ENCODE measurements around the gene OASL.
"Not testable (repeated sequence)": the region's sequence is repeated elsewhere in the genome, so short reads cannot be mapped to it uniquely, and the experiment has no call there.

OASL gene

DNA sequence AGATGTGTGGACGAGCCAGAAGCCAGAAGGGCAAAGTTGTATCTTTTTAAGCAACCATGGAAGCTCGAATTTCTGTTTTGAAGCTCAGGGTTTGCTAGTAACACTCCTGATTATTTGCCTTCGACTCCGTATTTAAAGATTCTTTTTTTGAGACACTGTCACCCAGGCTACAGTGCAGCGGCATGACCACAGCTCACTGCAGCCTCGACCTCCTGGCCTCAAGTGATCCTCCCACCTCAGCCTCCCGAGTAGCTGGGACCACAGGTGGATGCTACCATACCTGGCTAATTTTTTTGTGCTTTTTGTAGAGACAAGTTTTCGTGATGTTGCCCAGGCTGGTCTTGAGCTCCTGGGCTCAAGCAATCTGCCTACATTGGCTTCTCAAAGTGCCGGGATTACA, 18.7 kb upstream of the OASL start:
- DNase-seq: no peak

DNA sequence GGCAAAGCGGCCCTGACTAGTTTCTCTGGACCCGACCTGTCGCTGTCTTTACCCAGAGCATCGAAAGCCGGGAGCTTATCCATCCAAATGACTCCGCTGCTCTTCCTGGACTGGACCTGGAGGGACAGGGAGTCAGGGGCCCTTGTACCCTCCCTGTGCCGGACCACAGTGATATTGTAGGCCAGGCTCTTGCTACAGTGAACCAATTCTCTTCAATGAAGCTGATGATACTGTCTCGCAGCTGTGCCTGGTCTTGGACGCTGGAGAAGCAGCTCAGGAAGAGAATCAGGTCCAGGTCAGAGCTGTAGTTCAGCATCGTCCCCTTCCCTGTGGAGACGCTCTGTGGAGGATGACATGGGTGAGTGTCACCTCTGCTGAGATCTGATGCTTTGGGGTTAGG, 14.7 kb upstream of the OASL start:
- no peak for DNase-seq

- DNase-seq: no peak
Observed at GRCh38 chr12:121050725-121051124, 11.7 kb upstream of the OASL start.

- no peak for DNase-seq
Observed at GRCh38 chr12:121048442-121048841, 9.4 kb upstream of the OASL start.

DNA sequence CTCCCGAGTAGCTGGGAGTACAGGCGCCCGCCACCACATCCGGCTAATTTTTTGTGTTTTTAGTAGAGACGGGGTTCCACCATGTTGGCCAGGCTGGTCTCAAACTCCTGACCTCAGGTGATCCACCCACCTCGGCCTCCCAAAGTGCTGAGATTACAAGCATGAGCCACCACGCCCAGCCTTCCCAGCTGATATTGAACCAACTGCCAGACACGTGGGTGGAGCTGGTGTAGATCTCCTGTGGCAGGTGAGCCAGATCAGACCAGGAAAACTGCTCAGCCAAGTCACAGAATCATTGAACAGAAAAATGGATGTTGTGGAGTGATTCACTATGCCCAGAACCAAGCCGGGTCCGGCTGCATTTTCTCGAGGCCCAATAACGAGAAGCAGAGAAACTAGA, 8.4 kb upstream of the OASL start:
- DNase-seq: not testable (repeated sequence)

GRCh38 chr12:121043067-121043466, 4.0 kb upstream of the OASL start:
- no peak for DNase-seq

- no peak for DNase-seq
Observed at GRCh38 chr12:121036810-121037326, 2.2 kb downstream of the OASL start.

GRCh38 chr12:121034616-121035305, 4.3 kb downstream of the OASL start:
- DNase-seq: no peak

DNA sequence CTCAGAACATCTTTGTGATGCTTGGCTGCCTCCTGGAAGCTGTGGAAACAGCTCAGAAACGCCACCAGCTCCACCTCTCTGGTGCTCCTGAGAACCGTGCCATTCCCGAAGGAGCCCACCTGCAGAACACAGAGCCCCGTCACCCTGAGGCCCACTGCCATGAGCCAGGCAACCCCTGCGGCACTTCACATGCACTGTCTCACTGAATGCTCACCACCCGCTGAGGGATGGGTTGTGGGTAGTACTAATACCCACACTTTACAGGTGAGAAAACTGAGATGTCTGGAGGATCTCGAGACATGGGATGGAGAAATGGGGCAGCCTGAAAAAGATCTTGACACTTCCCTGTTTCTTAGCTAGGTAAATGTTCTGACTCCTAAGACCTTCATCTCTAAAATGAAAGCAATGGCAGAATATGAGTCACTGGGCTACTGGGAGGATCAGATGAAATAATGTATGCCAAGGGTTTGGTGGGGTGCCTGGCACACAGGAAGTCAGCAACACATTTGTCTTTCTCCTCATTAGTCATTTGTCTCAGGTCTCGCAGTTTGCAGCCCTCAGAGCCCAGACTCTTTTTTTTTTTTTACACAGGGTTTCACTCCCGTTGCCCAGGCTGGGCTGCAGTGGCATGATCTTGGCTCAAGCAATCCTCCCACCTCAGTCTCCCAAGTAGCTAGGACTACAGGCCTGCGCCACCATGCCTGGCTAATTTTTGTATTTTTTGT, 5.3 kb downstream of the OASL start:
- DNase-seq: no peak

- DNase-seq: no peak
Observed at GRCh38 chr12:121030576-121031212, 8.4 kb downstream of the OASL start.

DNA sequence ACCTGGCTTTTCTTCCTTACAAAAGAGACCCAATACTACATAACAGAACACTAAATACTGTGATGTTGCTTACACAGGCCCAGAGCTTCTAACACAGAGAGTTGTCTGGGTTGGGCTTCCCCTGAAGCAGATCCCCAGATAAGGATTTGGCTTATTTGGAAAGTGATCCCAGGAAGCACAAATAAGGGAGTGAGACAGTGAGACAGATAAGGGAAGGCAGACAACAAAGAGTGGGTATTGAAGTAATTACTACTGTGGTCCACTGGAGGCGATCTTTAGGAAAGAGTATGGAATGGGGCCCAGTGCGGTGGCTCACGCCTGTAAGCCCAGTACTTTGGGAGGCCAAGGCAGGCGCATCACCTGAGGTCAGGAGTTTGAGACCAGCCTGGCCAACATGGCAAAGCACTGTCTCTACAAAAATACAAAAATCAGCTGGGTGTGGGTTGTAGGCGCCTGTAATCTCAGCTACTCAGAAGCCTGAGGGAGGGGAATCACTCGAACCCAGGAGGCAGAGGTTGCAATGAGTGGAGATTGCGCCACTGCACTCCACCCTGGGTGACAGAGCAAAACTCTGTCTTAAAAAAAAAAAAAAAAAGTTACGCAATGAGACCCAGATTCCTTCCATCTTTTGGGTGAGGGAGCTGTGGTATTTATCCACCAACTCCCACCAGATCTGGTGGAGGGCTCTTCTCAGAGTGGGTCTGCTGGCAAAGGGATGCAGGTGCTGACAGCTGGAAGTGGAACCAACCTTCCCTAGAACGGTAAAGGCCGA, 12.6 kb downstream of the OASL start:
- DNase-seq: no peak

GRCh38 chr12:121025442-121026226, 13.4 kb downstream of the OASL start:
- no peak for DNase-seq

DNA sequence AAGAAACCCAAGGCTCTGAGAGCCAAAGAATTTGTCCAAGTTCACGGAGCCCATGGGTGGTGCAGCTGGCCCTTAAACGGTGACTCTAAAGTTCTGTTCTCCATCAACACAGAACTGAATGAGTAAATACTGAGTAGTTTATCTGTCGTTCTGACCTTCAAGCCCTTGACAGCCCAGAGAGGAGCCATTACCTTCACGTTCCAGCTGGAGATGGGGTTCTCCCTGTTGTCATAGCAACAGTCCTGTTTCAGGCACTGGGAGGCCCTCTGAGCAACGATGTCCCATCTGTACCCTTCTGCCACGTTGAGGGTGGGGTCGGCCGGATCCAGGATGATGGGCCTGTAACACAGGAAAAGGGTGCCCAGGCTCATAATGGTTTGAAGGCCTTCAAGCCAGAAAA, 15.2 kb downstream of the OASL start:
- no peak for DNase-seq

DNA sequence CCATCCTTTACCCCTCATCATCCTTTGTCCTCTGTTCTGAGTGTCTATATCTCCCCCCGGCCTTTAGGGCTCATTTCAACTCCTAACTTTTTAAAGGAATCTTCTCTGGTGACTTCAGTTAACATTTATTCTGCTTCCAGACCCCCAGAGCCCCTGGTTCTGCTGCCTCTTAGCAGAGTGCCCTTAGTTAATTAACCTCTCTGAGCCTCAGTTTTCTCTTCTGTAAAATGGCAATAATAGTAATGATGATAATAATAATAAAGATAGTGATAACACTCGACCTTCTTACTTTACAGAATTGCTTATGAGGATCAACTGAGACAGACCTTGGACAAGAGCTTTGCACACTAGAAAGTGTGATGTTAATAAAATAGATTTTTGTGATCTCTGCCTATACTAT, 16.3 kb downstream of the OASL start:
- no peak for DNase-seq

DNA sequence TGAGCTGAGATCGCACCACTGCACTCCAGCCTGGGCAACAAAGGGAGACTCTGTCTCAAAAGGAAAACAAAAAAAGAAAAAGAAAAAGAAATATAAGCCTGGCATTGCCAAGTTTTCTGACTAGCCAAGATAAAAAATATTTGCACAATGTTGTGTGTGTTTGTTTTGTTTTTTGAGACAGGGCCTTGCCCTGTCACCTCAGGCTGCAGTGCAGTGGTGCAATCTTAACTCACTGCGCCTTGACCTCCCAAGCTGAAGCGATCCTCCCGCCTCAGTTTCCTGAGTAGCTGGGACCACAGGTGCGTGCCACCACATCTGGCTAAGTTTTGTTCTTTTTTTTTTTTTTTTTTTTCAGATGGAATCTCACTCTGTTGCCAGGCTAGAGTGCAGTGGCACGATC, 17.3 kb downstream of the OASL start:
- no peak for DNase-seq

GRCh38 chr12:121018860-121019617, 20.0 kb downstream of the OASL start:
- no peak for DNase-seq

GRCh38 chr12:121017966-121018491, 21.0 kb downstream of the OASL start:
- no peak for DNase-seq

GRCh38 chr12:121015825-121016766, 22.9 kb downstream of the OASL start, which contains the start of gene C12orf43:
Gene C12orf43, minus strand, starts transcription at chr12:121016487. Its CDS starts 13 bp downstream, at chr12:121016474.
- peak; percentile 73 for DNase-seq

DNA sequence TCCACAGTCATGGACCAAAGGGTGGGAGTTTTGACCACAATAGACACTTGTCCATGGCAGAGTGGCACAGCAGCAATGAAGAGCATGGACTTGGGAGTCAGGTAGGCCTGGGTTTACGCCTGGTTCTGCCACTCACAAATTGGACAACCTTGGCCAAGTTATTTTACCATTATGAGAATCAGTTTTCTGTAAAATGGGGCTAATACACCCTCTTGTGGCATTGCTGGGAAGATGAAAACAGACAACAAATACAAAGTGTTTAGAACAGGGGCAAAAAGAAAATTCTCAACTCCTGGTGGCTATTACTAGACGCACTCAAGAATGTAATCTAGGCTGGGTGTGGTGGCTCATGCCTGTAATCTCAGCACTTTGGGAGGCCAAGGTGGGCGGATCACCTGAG, 25.3 kb downstream of the OASL start:
- no peak for DNase-seq

GRCh38 chr12:121011820-121012219, 27.2 kb downstream of the OASL start:
- DNase-seq: no peak

Measured in DMS 273 treated with DMSO at 0.1 percent for 48 hours (cell line).